NB4 (cell line): ENCODE measurements around the gene IL1A.

ENCODE experiments used
- CTCF ChIP-seq: IDR thresholded peaks from one replicate; pipeline ENCODE4 v1.5.1; 2012; ENCODE audit warnings: low read depth, low read length
- MYC ChIP-seq: IDR thresholded peaks from 2 replicates; pipeline ENCODE4 v1.6.1; 2011; ENCODE audit warnings: low read depth, low read length
- POLR2A ChIP-seq: IDR thresholded peaks from 2 replicates; pipeline ENCODE4 v1.6.1; 2011; ENCODE audit warnings: mild to moderate bottlenecking; ENCODE audit not compliant: insufficient read length; ENCODE audit errors: extremely low read depth

- no peak for TF ChIP-seq POLR2A
- no peak for TF ChIP-seq CTCF
- no peak for TF ChIP-seq MYC
These were observed 43.8 kb downstream of the IL1A start for GRCh38 chr2:112740527-112740926.
